Measurements from ENCODE around the gene METTL5.

- no peak for TF ChIP-seq CTCF (IDR thresholded peaks at IDR 0.05 in 8 of 11, conservative IDR thresholded peaks at IDR 0.05 in 3 of 11)
- no peak for TF ChIP-seq POLR2AphosphoS5 (IDR thresholded peaks at IDR 0.05)
- no peak for TF ChIP-seq POLR2A (IDR thresholded peaks at IDR 0.05)
These were observed 34.7 kb upstream of the METTL5 start for GRCh38 chr2:169859423-169859822.

All from spleen (tissue), 7 donors.